Kidney epithelial cell (primary cell): ENCODE measurements around the gene NDST3. TPM values are rescaled to one million over a fixed set of nuclear protein-coding genes. Genes with fewer than 3 reads are reported as not detected.

Source experiments
- DNase-seq: peaks from one replicate; pipeline ENCODE4 v3.0.0-alpha.2; 2010; ENCODE audit warnings: low read depth
- H3K27me3 ChIP-seq: 2 replicates; pipeline ENCODE4 v1.6.0; 2011; ENCODE audit warnings: low read length; ENCODE audit not compliant: control insufficient read depth, insufficient read depth
- H3K36me3 ChIP-seq: 2 replicates; pipeline ENCODE4 v1.5.1; 2011; ENCODE audit warnings: low read length; ENCODE audit not compliant: control insufficient read depth, insufficient read depth
- H3K4me3 ChIP-seq: 2 replicates; pipeline ENCODE4 v1.5.1; 2011; ENCODE audit warnings: low read depth, mild to moderate bottlenecking, control low read depth, low read length
- CTCF ChIP-seq: IDR thresholded peaks from 2 replicates; pipeline ENCODE4 v1.5.1; 2011; ENCODE audit warnings: mild to moderate bottlenecking, moderate library complexity, low read length, control low read depth, inconsistent platforms; ENCODE audit not compliant: insufficient read depth, poor library complexity, severe bottlenecking
- total RNA-seq: library from RNA; depleted of rRNA; stranded (reverse); fragments of >200 nt; gene quantifications from 2 replicates; pipeline ENCODE4 v1.2.3, GENCODE V29; 2015

Gene NDST3
- total RNA-seq, 1 donor from 2014 or later = 0.71 TPM

DNA sequence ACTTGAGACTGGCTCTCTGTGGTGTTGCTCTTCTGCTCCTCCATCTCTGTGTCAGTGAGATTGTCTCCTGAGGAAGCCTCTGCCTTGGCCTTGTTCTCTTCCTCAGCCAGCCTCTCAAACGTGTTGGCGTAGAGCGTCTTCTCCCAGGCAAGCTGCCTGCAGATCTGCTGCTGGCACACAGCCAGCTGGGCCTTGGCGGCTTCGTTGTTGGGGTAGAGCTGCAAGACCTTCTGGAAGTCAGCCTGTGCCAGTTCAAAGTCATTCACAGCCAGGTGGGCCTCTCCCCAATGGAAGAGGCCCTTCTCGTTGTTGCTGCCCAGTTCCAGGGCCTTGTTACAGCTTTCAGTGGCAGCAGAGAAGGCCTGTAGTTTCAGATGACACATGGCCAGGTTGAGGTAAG lies 159.1 kb downstream of the NDST3 start:
- no peaks in the 10 kb centered on the region for H3K36me3 ChIP-seq
- no peak for DNase-seq
- H3K27me3 ChIP-seq = no peaks in the 10 kb centered on the region
- TF ChIP-seq CTCF = no peak
- no peak overlapping the region for H3K4me3 ChIP-seq

- no peaks in the 10 kb centered on the region for H3K27me3 ChIP-seq
- DNase-seq = no peak
- H3K36me3 ChIP-seq = no peaks in the 10 kb centered on the region
- no peak for TF ChIP-seq CTCF
- H3K4me3 ChIP-seq = no peak overlapping the region
Observed at GRCh38 chr4:118206627-118207026, 172.3 kb downstream of the NDST3 start.

DNA sequence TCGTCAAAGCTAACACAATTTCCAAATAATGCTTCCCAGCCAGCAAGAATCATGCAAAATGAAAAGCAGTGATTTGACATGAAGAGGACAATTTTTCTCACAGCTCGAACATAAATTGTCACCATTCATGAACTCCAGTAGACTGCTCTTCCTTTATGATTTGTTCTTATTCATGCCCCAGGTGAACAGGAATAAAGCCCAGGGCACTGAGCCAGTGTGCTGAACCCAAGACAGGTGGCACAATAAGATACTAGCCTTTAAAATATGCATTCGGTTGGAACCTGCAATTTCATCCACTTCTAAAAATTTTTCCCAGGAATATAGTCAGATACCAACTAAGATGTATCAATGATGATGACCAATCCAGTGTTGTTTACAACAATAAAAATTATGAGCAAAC lies 178.8 kb downstream of the NDST3 start:
- no peaks in the 10 kb centered on the region for H3K27me3 ChIP-seq
- H3K4me3 ChIP-seq = no peak overlapping the region
- no peak for DNase-seq
- TF ChIP-seq CTCF = no peak
- no peaks in the 10 kb centered on the region for H3K36me3 ChIP-seq

GRCh38 chr4:118215826-118216225 lies 181.5 kb downstream of the NDST3 start:
- no peak for TF ChIP-seq CTCF
- no peak for DNase-seq
- Histone ChIP-seq H3K4me3 (no peak overlapping the region), H3K36me3 (no peaks in the 10 kb centered on the region), H3K27me3 (no peaks in the 10 kb centered on the region)

DNA sequence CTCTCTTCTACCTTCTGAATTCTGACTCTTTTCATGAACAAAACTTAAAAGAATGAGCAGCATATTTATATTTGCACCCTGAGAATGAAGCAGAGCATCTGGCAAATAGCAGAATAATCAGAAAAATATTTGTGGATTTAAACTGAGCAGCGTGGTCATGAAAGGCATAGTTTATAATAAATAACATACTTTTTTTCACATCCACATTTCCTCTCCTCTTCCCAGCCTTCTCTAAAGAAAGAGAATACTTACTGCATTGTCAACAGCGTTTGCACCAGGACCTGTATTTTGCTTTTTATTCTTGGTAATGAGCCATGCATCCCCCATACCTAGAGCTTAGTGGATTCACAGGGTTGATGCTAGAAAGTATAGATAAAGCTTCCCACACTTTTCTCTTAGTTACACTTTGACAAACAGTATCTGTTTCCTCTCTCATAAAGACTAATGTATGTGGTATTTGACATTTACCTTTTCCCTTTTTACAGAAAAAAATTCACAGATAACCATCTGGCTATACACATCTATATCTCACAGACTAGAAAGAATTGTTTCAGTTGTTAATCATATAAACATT lies 187.0 kb downstream of the NDST3 start:
- no peak overlapping the region for H3K4me3 ChIP-seq
- no peaks in the 10 kb centered on the region for H3K27me3 ChIP-seq
- TF ChIP-seq CTCF = no peak
- H3K36me3 ChIP-seq = no peaks in the 10 kb centered on the region
- DNase-seq = no peak

DNA sequence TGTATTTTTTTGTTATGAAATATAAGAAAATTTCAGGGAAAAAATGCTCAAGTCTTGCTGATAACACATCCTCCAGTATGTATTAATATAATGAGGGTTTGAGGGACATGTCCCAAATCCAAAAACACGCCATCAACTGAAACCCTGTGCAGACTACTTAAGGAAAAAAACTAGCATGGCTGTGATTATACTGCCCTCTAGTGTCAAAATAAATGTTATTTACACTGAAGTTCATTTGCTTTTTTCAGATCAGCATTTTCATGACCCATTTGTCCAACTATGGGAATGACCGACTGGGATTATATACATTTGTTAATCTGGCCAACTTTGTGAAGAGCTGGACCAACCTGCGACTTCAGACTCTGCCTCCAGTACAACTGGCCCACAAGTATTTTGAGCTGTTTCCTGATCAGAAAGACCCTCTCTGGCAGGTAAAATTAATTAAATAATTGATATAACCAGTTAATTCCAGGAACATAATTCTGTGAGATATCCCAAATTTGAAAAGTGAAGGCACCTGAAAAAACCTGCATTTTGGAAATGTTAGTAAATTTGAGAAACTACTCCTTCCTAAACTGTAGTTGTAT lies 190.1 kb downstream of the NDST3 start:
- Histone ChIP-seq H3K4me3 (no peak overlapping the region), H3K27me3 (no peaks in the 10 kb centered on the region), H3K36me3 (no peaks in the 10 kb centered on the region)
- DNase-seq = peak; percentile 39
- peak; percentile 42 for TF ChIP-seq CTCF
